GM21619 (cell line): Measurements from ENCODE around the gene LAMA3.

Experiments used
- ATAC-seq: cut with Tn5 transposase; IDR thresholded peaks from one replicate; pipeline ENCODE4 v1.9.1; 2021; ENCODE audit not compliant: unreplicated experiment

LAMA3 gene

GRCh38 chr18:23994361-23994902 lies 305.2 kb downstream of the LAMA3 start:
- no peak for ATAC-seq

GRCh38 chr18:23995180-23995579 lies 305.9 kb downstream of the LAMA3 start:
- no peak for ATAC-seq

DNA sequence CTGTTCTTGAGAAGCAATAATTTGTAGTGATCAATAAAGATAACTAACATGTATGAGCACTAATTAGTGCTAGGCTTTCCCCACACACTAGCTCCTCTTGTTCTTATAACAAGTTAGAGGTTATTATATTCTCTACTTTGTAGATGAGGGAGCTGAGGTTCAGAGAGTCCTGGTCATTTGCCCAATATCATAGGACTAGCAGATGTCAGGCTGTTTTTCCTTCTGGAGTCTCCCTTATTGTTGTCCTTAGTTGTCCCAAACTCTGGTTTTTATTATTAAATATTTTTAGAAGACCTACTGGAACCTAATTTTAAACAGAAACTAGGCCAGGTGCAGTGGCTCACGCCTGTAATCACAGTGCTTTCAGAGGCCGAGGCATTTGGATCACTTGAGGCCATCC lies 308.8 kb downstream of the LAMA3 start:
- no peak for ATAC-seq

GRCh38 chr18:23998820-23999219 lies 309.6 kb downstream of the LAMA3 start:
- no peak for ATAC-seq

DNA sequence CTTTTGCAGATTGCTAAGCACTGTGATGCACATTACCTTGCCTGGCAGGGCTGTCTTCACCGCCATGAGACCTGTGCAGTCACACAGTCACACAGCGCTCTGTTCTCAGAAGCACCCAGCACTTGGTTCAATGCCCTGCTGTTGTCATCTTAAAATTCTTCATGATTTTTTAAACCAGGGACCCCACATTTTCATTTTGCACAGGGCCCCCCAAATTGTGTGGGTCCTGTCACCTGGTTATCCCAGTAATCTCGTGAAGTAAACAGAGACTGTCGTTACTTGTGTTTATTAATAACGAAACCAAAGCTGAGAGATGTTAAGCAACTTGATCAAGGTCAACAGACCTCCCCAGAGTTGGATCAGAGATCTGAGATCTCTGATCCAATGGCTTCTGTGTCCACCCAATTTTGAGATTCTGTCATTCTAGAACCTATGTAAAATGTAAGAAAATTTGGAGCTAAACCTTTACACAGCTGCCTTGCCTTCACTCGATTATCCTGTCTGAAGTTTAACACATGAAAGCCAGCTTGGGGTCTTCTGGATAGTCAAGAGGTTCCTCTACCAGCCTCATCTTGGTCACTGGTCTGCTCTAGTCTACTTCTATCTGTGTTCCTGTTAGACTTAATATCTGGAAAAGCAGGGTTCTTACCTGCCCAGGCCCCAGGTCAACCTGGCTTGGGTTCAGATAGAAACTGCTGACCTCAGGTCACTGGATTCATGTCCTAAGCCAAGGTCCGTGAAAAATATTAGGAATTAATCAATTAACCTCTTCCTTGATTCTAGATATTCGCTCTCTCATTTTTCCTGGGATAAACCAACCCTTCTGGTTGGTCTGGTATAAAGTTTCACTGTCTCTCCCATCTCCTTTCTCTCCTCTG lies 311.6 kb downstream of the LAMA3 start:
- ATAC-seq = no peak

DNA sequence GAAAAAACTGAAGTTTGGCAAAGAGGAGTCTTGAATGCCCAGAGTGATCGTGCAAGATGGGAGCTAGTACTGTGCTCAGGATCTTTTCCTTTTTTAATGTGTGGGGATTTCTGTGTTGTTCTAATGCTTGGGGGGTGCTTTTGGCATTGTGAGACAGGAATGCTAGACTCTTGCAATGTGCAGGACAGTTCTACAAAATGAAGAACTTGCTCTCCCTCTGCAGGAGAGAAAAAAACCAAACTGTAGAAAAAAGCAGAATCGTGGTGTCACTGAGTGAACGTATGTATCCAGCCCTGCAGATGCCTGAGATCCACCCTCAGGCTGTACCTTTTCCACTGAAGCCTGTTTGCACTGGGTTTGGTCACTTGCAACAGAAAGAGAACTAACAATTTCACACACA lies 313.2 kb downstream of the LAMA3 start:
- ATAC-seq = no peak

DNA sequence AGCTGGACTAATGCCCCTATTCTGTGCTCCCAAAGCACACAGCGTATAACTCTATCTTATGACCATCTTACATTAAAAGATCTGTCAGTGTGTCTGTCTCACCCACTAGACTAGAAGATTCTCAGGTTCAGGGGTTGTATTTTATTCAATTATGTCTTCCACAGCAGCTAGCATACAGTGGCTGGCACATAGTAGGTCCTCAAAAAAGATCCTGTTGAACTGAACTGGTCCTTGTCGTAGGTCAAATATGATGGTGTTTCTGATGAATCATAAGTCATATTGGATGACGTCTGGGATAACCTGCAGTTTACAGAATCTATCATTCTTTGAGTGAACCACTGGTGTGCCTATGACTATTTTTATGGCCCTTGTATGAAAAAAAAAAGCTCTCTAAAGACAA lies 314.0 kb downstream of the LAMA3 start:
- no peak for ATAC-seq

DNA sequence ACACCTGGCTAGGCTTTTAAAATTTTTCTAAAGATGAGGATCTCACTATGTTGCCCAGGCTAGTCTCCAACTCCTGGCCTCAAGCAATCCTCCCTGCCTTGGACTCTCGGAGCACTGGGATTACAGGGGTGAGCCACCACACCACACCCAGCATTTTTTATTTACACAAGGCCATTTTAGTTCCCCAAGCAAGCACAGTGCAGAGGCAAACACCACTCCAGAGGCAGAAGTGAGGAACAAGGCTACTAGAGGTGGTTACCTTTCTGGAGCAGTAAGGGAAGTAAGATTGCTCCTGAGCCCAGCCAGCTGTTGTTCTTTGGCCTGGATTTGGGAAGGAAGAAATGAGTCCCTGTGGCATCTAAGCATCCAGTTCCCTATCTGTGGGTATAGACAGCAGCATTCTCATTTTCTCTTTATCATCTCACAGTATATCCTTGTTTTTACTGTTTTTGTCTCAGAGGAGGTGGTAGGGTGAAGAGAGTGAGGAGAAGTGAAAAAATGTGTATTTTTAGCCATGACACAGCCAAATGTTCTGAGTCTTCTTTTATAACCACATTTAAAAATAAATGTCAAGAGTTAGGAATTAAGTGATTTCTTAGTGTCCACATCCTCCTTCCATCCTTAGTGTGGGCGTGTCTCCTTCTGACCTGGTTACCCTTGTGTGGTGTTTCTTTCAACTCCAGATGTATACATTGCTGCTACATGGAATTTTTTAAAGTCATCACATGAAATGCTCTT lies 314.8 kb downstream of the LAMA3 start:
- ATAC-seq = no peak
